Measurements from ENCODE around the gene ERCC5. TPM values are rescaled to one million over a fixed set of nuclear protein-coding genes. Genes with fewer than 3 reads are reported as not detected.

ERCC5 gene
- total and polyA plus RNA-seq, 9 of the 15 experiments (the other 6 are each of a cell fraction or from before 2014, with no cell fraction given) = 7.4 to 43.1 (median 33.9) TPM

GRCh38 chr13:102845630-102846260 is at the start of gene ERCC5 (continued):
- TF ChIP-seq IRF2 (CRISPR knock-in tag; IDR thresholded peaks at IDR 0.05) (no peak), ETV5 (CRISPR knock-in tag; IDR thresholded peaks at IDR 0.05; ENCODE audit: low read depth) (peak; percentile 95), MYNN (IDR thresholded peaks at IDR 0.05) (peak; percentile 14; the same call in 1 of the 2 replicates), MYNN (CRISPR knock-in tag; IDR thresholded peaks at IDR 0.05) (no peak), HDGF (IDR thresholded peaks at IDR 0.05) (no peak), GTF3C2 (IDR thresholded peaks at IDR 0.05; ENCODE audit: borderline replicate concordance, extremely low read depth, insufficient read length) (no peak), HNRNPL (IDR thresholded peaks at IDR 0.05; ENCODE audit: low read depth, low read length) (no peak), TAF7 (tag; IDR thresholded peaks at IDR 0.05) (no peak), ZKSCAN8 (CRISPR knock-in tag; IDR thresholded peaks at IDR 0.05) (no peak), RHOXF2B (CRISPR knock-in tag; conservative IDR thresholded peaks at IDR 0.05) (no peak), GATA2 (CRISPR knock-in tag; IDR thresholded peaks at IDR 0.05) (no peak), ZNF212 (CRISPR knock-in tag; IDR thresholded peaks at IDR 0.05) (no peak), FIP1L1 (IDR thresholded peaks at IDR 0.05; ENCODE audit: low read depth, low read length, poor library complexity, severe bottlenecking) (no peak), HNRNPK (IDR thresholded peaks at IDR 0.05; ENCODE audit: low read depth, low read length, poor library complexity, severe bottlenecking) (no peak)
- TF ChIP-seq, protein P1, sequence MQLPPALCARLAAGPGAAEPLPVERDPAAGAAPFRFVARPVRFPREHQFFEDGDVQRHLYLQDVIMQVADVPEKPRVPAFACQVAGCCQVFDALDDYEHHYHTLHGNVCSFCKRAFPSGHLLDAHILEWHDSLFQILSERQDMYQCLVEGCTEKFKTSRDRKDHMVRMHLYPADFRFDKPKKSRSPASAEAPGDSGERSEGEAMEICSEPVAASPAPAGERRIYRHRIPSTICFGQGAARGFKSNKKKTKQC (CRISPR knock-in tag; IDR thresholded peaks at IDR 0.05) = no peak
- TF ChIP-seq, protein P2, sequence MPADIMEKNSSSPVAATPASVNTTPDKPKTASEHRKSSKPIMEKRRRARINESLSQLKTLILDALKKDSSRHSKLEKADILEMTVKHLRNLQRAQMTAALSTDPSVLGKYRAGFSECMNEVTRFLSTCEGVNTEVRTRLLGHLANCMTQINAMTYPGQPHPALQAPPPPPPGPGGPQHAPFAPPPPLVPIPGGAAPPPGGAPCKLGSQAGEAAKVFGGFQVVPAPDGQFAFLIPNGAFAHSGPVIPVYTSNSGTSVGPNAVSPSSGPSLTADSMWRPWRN (IDR thresholded peaks at IDR 0.05; ENCODE audit: low read depth) = no peak
- TF ChIP-seq, protein P3, sequence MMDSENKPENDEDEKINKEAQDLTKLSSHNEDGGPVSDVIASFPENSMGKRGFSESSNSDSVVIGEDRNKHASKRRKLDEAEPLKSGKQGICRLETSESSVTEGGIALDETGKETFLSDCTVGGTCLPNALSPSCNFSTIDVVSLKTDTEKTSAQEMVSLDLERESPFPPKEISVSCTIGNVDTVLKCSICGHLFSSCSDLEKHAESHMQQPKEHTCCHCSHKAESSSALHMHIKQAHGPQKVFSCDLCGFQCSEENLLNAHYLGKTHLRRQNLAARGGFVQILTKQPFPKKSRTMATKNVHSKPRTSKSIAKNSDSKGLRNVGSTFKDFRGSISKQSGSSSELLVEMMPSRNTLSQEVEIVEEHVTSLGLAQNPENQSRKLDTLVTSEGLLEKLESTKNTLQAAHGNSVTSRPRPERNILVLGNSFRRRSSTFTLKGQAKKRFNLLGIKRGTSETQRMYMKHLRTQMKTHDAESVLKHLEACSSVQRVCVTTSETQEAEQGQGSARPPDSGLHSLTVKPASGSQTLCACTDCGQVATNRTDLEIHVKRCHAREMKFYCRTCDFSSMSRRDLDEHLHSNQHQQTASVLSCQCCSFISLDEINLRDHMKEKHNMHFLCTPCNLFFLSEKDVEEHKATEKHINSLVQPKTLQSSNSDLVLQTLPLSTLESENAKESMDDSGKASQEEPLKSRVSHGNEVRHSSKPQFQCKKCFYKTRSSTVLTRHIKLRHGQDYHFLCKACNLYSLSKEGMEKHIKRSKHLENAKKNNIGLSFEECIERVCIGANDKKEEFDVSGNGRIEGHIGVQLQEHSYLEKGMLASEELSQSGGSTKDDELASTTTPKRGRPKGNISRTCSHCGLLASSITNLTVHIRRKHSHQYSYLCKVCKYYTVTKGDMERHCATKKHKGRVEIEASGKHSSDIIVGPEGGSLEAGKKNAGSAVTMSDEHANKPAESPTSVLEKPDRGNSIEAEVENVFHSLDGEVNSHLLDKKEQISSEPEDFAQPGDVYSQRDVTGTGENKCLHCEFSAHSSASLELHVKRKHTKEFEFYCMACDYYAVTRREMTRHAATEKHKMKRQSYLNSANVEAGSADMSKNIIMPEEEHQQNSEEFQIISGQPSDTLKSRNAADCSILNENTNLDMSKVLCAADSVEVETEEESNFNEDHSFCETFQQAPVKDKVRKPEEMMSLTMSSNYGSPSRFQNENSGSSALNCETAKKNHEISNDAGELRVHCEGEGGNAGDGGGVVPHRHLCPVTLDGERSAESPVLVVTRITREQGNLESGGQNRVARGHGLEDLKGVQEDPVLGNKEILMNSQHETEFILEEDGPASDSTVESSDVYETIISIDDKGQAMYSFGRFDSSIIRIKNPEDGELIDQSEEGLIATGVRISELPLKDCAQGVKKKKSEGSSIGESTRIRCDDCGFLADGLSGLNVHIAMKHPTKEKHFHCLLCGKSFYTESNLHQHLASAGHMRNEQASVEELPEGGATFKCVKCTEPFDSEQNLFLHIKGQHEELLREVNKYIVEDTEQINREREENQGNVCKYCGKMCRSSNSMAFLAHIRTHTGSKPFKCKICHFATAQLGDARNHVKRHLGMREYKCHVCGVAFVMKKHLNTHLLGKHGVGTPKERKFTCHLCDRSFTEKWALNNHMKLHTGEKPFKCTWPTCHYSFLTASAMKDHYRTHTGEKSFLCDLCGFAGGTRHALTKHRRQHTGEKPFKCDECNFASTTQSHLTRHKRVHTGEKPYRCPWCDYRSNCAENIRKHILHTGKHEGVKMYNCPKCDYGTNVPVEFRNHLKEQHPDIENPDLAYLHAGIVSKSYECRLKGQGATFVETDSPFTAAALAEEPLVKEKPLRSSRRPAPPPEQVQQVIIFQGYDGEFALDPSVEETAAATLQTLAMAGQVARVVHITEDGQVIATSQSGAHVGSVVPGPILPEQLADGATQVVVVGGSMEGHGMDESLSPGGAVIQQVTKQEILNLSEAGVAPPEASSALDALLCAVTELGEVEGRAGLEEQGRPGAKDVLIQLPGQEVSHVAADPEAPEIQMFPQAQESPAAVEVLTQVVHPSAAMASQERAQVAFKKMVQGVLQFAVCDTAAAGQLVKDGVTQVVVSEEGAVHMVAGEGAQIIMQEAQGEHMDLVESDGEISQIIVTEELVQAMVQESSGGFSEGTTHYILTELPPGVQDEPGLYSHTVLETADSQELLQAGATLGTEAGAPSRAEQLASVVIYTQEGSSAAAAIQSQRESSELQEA (IDR thresholded peaks at IDR 0.05; ENCODE audit: low read depth) = peak; percentile 97

Measured in K562 (cell line).